ENCODE results near the gene TCEA3.

The TCEA3 gene

DNA sequence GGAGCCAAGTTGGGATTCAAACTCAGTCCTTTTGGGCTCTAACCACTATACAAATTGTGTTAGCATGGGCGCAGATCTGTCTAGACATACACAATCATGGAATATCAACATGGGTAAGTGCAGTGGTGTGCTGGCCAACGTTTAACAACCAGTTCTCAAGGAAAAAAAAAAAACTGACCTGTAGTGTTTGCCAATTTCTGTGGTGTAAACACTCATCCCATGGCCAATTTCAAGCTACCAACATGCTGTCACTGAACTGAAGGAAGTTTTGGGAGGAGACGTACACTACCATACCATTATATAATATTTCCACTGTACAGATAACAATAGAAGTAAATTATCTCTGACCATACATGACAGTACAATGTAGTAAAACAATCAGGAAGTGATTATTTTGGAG is 3.2 kb downstream of the TCEA3 start:
- no peak for DNase-seq

DNA sequence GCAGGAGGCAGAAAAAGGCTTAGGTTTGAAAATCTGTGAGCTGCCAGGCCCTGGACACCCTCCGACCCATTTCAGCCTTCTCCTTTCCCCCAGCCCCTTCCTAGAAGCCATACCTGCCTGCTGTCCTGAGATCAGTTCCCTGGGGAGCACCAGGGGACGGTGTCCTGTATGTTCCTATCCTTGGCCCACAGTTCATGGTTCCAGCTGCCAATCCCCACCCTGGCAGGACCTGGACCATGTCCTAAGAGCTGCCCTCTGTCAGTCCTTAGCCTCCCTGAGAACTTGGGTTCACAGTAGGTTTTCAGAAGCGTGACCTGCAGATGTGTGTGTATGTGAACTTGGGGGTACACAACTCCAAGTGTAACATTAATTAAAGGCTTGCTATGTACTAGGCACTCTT is 3.8 kb downstream of the TCEA3 start:
- no peak for DNase-seq

DNA sequence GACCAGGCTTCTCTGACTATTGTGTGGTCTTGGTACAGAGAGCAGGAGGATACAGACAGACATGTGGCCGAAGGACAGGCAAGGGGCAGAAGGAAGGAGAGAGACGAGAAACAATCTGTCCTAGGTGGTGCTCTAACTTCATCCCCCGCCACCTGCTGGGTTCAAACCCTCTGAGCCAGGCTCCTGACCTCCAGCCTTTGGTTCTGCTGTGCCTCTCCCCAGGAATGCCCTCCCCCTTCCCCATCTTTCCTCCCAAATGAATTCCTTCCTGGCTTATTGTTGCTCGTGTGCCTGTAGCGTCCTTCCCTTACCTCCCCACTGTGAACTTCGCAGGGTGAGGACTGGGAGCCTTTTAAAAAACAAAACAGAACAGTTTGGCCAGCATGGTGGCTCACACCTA is 5.4 kb downstream of the TCEA3 start:
- DNase-seq, result no peak

DNA sequence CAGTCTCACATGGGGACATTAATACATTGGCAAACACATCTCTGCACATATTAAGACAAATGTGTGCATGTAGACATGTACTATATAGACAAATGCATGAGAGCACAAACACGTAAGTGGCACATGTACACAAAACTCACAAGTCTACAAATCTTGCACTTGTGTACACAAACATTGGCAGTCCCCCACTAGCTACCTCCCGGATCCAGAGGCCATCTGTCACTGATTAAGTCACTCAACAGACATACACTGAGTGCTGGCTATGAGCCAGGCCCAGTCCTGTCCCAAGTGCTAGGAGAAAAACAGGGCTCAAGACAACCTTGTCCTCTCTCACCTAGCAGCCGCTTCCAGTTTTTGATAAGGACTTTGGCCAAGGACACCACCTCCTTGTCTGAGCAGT is 7.0 kb downstream of the TCEA3 start:
- DNase-seq, result peak; percentile 46

DNA sequence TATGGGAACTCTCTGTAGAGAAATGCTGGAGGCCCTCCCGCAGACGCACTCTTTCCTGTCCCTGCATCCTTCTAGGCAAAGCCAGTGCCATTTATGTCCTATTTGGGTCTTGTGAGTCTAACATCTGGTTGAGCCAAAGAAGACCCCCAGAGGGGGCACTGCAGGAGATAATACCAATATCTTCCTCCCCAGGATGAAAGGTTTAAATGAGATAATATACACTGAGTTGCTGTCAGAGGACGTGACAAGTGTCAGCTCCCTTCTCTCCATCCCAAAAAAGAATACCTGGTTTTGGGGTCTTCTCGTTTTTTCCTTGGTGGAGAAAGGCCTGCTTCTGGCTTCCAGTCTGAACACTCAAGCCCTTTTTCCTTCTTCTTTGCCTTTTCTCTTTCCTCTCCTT is 7.6 kb downstream of the TCEA3 start:
- DNase-seq, result no peak

DNA sequence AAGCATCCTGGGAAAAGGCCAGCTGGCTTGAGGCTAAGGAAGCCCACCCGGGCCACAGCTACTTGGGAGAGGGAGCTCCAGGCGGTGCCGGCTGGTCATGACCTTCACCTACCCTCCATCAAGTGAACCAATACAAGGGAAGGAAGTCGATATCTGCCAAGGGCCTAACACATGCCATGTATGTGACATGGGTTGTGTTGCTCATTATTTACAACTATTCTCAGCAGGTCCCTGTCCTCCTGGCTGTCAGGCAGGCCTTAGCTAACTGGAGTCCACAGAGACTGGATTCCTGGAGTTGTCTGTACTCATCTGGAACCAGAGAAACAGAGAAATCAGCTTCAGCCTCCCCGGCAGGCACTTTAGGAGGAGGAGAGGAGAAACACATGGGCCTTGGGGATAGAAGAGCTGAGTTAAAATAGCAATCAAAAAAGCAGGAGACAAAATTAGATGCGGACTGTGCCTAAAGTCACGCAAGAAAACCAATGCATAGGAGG is 15.7 kb downstream of the TCEA3 start:
- no peak for DNase-seq

DNA sequence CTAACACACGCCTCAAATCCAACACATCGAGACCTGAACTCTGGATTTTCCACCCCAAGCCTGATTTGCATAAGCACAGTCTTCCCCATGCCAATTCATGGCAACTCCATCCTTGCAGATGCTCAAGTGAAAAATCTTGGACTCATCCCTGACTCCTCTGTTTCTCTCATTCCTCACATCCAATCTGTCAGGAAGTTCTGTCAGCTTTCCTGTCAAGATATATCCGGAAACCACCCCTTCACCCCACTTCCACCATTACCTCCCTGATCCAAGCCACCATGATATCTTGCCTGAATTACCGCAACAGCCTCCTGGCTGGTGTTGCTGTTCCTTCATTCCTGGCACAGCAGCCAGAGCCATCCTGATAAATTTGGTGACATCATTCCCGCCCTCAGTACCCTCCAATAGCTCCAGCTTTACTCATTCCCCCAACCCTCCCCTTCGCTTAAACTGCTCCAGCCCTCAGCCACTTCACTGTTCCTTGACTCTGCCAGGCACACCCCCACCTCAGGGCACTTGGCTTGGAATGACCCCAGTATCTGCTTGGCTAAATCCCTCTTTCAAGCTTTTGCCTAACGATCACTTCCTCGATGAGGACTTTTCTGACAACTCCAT is 17.4 kb downstream of the TCEA3 start:
- no peak for DNase-seq

DNA sequence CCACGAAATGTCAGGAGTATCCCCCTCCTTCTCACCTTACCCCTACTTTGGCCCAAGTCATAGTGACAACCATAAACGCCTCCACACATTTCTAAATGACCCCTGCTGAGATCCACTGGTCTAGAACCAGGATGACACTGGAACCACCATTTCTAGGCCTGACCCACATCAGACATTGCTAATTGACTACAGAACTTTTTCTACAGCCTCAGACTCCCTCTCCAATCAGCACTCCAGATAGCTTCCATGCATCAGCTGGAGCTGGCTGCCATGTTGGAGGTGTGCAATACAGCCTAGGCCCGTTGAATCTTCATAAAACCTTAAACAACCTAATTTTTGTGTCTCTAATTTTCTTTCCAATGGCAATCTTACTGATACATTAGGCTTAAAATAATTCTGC is 18.6 kb downstream of the TCEA3 start:
- no peak for DNase-seq

DNA sequence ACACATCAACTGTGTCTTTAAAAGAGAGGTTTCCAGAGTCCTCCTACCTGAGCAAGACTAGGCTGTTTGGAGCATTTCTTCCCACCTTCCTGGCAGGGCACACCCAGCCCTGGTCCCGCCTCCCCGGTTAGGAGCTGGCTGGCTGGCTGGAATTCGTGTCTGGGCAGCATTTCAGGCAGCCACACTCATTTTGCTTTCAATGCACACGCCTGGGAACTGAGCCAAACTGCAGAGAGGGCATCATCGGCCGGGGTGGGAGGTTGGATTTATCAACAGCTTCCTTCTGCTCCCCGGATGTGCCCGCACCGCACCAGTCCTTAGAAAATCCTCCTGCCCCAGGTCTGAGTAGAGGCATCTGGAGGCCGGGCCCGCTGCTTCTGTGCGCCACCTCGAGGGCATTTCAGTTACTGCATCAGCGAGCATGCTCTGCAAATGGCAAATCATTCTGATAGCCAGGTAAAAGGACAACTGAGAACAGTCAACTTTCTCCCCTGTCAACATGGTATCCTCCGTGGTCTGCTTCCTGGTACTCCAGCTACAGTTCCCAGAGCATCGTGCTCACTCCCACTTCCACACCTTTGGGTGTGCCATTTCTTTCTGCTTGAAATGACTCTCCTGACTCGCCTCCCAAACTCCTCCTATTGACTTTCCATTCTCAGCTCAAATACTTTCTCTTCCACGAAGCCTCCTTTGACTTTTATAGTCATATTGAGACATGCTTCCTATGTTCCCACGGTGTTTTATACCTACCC is 20.6 kb downstream of the TCEA3 start:
- peak; percentile 90 for DNase-seq

DNA sequence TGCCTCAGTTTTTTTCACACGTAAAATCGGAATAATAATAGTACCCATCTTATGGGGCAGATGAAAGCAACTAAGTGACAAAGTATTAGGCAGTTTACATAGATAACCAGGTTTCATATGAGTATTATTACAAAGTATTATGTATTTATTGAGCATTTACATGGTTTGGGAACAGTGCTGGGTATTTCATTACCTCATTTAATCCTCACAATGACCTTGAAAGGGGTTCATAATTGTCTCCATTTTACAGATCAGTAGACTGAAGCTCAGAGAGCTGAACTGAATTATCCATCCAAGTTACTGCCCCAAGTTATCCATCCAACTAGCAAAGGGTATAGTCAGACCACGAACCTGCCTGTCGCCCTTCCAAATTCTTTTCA is 21.2 kb downstream of the TCEA3 start:
- no peak for DNase-seq

DNA sequence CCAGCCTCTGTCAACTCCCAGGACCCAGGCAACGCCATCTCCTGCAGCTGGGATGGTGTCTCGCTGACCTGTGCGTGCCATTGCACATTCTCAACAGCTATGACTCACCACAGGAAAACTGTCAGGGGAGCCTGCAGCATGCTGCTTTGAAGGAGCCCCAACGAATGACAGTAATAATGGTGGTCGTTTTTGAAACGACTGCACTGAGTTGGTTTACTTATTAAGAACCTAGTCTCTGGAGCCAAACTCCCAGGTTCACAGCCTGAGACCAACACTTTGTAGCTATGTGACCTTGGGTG is 21.6 kb downstream of the TCEA3 start:
- DNase-seq, result peak; percentile 74

DNA sequence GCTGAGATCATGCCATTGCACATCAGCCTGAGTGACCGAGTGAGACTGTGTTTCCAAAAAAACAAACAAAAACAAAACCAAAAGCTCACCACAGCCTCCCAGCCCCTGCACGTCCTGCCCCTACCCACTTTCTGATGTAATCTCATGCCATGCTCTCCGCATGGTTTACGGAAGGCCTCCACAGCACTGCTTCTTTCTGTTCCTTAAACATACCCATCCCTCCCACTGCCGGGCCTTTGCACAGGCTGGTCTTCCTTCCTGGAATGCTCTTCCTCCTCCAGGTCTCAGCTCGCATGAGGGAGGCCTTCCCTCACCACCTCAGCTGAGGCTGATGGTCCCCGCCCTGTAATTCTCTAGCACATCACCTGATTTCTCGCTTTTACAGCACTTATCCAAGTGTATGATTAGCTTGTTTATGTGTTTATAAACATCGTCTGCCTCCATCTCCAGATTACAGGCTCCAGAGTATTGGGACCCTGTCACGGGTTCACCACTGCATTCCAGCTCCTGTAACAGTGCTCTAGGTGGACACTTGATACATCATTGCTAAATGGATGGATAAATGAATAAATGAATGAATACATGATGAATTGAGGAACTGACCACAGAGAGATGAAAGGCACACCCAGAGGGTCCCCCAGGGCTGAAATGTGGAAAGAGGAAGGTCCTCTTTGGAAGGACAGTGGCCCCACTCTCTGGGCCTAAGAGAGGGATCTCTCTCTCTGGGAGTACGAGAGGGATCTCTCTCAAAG is 22.1 kb downstream of the TCEA3 start:
- DNase-seq, result no peak

DNA sequence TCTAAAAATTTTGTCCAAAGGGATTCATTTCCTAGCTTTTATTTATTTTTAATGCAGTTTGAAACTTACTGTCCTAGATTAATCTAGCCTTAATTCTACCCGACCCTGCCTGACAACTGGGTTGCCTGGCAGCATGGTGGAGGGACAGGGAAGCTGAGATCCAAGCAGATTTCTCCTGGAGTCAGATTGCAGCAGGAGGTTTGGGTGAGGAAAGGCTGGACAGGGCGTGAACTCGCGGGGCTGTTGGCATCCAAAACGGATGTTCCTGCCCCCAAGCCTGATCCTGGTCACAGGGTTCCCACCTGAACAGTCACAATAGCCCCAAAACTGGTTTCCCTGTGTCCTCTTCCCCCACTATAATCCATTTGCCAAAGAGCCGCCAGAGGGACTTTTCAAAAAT is 23.2 kb downstream of the TCEA3 start:
- no peak for DNase-seq

DNA sequence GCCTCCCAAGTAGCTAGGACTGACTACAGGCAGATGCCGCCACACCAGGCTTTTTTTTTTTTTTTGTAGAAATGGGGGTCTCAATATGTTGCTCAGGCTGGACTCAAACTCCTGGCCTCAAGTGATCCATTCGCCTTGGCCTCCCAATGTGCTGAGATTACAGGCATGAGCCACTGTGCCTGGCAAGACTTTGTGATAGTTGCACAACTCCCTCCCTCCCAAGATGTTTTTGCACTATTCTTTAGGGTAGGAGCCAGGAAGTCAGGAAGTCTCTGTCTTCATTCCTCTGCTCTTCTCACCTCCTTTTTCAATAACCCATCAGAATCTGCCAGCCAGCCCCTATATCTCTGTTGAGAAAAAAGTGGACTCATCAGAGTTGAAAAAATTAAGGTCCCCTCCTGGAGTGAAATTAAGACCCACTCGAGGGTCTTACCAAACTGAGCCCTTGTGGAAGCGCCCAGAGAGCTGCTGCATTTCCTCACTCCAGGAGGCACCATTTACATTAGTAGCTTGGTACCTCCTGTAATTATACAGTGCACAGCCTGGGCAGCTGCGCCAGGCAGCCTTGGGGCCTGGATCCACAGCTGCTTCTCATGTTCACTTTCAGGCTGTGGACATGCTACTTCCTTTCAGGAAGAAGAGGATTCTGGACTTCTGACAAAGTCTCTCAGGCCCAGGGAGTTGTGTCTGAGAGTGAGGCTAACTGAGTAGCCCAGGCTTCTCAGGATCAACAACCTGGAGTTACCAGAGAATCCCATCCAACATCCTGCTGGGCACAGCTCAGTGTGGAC is 24.0 kb downstream of the TCEA3 start:
- DNase-seq, result peak; percentile 58

DNA sequence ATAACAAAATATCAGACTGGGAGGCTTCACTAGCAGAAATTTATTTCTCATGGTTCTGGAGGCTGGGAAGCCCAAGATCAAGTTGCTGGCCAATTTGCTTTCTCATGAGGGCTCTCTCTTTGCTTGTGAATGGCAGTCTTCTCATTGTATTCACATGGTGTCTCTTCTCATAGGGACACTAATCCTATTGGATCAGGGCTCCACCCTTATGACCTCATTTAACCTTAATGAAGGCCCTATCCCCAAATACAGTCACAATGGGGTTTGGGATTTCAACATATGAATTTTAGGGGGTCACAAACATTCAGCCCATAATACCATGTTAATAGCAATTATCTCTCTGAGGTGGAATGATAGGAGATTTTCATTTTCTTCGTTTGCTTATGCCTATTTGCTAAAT is 25.3 kb downstream of the TCEA3 start:
- DNase-seq, result no peak

DNA sequence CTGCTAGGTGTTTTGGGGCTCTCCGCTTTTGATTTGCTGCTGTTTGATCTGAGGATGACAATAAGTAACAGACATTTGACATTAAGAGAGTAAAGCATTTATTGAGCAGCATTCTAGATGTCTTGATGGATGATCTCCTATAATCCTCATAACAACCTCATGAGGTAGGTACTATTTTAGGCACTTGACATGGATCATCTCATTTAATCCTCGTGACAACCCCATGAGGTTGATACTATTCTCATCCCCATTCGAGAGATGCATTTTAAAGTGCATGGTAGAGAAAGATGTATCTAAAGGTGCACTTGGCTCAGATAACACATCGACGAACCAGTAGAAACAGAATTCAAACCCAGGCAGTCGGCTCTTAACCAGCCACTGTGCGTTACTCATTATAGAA is 26.6 kb downstream of the TCEA3 start:
- DNase-seq, result no peak

DNA sequence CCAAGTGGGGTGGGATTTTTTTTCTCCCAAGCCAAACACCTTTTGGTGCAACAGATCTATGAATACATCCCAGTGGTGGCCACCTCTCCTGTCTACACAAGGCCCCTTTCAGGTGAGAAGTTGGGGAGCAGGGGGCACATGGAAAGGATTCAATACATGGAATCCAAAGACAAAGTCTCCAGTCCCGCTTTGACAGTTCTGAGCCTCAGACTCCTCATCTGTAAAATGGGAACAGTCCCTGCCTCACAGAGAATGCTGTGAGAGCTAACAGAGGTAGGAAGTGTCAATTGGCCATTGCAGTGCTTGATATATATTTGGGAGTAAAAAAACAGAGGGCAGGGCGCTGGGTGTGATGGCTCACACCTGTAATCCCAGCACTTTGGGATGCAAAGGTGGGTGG is 28.2 kb downstream of the TCEA3 start:
- no peak for DNase-seq

DNA sequence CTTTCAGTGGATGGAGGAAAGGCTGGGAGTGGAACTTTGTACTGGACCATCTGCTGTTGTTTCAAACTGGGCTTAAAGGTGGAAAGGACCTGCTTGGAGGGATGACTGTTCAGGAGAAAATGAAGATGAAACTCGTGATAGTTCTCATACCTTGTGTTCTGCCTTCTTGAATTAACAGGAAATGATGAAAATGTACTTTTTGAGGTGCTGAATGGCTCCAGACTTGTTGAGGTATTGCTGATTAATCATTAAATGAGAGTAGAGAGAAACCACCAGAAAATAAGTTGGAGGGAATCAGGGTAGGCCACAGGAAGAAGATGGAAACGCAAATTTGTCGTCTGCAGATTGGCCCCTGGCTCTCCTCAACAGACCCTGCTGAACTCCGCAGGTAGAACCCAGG is 28.7 kb downstream of the TCEA3 start:
- no peak for DNase-seq

DNA sequence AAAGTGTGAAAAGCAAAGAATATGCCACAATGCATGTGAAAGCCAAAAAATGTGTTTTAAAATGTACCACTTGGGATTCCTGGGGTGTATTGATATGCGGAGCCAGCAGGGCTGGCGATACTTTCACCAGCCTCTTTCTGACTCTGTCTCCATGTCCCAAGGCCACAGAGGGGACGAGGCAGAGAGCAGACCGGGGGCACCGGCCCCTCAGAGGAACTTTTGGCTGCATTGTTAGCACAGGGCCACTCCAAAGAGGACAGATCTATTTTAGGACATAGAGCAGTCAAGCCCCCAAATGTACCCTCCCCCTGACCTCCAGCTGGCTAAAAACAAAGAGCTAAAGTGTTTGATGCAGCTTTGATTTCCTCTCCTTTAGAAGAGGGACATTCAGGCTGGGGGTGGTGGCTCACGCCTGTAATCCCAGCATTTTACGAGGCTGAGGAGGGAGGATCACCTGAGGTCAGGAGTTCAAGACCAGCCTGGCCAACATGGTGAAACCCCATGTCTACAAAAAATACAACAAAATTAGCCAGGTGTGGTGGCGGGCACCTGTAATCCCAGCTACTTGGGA is 29.3 kb downstream of the TCEA3 start:
- peak; percentile 30 for DNase-seq

DNA sequence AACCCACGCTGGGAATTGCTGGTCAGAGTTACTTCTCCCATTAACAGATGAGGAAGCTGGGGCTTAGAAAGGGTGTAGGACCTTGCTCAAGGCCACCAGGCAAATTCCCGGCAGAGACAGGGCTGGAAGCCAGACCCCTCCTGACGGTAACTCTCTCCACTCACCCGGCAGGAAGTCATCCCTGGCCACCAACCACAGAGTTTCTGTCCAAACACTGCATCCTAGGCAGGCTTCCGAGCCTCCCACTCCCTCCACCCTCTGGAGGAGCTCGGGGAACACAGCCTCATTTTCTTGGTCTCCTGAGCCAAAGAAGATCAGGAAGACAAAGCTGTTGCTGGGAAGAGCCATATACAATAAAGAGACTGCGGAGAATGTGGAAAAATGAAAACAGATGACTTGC is 29.9 kb downstream of the TCEA3 start:
- DNase-seq, result peak; percentile 93

DNA sequence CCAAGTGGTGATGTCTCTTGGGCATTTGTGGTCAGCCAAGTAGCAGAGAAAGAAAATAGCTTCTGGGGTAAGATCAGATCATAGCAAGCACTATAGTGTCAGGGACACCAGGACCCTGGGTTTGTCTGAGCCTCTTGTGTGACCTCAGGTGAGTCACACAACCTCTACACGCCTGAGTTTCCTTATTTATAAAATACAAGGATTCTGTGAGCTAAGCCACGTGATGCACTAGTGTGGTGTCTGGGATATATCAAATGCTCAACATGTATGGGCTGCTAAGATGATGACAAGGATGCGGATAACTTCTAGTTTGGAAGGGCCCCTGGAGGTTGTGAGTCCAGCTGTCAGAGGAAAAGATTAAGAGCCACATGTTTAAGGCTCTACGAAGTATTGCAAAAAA is 30.4 kb downstream of the TCEA3 start:
- DNase-seq, result peak; percentile 95

DNA sequence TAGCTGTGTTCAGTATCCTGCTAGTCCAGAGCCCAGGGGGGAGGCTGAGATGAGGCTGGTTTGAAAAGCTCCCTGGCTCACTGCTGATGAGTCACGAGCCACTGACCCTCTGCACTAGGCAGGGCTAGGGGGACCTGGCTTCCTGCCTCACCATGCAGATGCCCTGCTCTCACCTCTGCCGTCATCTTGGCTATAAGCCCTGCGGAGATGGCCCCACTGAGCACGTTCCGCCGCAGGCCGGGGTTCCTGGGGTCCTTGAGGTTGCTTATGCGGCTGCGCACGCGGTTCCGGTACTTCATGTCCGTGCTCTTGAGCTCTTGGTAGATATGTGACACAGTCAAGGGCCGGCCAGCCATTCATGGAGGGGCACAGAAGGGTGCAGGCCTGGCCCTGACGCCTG is 30.8 kb downstream of the TCEA3 start:
- DNase-seq, result peak; percentile 73
